GM21786 (cell line): ENCODE data around the gene INHA.

ENCODE experiments used
- ATAC-seq: cut with Tn5 transposase; IDR thresholded peaks from one replicate; pipeline ENCODE4 v1.9.1; 2021; ENCODE audit not compliant: unreplicated experiment

Gene INHA

GRCh38 chr2:219539926-219540678, 32.0 kb upstream of the INHA start:
- ATAC-seq = no peak

DNA sequence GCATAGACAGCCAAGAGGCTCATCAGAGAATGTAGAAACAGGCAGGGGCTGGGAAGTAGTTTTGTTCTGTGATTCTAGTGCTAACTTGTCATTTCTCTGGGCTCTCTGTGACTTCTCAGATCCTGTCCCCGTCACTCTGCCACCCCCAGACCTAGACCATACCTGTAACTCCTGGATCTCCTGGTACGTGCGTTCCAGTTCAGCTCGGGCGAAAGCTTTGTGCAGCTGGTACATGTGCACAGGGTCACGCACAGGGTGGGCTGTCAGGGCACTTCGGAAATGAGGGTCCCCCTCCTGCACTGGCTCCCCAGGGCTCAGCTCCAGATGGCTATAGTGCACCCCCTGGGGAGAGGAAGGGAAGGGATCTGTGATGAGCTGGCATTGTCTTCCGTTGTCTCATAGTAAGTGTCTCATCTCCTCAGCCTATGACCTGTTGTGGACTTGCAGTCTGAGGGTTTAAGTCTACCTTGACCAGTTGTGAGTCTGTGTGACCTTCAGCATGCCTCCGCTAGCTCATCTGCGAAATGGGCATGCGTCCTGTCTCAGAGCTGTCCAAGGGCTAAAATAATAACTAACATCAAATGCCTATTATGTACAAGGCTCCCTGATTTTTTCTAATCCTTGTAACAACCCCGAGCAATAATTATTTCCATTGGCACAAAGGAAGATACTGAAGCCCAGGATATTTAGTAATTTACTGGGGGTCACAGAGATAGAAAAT, 31.2 kb upstream of the INHA start:
- ATAC-seq = no peak

DNA sequence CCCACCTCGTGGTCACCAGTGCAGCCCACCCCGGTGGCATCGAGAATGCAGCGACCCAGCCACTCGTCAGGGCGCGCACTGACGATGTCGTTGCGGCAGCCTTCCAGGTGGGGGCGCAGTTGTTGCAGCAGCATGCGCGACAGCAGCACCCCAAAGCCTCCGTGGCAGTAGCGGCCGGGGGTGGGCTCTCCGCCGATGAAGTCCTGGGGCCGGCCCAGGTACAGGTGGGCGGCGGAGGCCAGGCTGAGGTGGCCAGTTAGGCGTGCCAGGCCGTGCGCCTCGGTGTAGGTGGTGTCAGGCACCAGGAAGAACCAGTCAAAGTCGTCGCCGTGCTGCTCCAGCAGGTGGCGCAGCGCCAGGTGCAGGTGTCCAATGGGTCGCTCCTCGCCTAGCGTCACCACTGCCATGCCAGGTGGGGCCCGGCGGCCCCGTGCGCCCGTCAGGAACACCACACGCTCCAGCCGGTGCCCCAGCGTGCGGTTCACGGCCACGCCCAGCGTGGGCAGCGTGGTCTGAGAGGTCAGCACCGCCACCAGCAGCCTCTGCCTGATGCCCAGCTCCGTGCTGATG, 30.4 kb upstream of the INHA start:
- peak; percentile 52 for ATAC-seq

GRCh38 chr2:219542931-219543595, 29.0 kb upstream of the INHA start:
- peak; percentile 20 for ATAC-seq

GRCh38 chr2:219543596-219544358, 28.3 kb upstream of the INHA start, which contains the start of the genes CHPF and TMEM198:
Gene CHPF, minus strand, starts transcription at chr2:219543809. Its CDS starts 271 bp downstream, at chr2:219543538.
Gene TMEM198, plus strand, starts transcription at chr2:219544028. Its CDS starts 700 bp downstream, at chr2:219544728.
- peak; percentile 75 for ATAC-seq

- ATAC-seq = no peak
These were observed 27.5 kb upstream of the INHA start for GRCh38 chr2:219544567-219544966.

- ATAC-seq = no peak
These were observed 26.7 kb upstream of the INHA start for GRCh38 chr2:219545295-219545942.

DNA sequence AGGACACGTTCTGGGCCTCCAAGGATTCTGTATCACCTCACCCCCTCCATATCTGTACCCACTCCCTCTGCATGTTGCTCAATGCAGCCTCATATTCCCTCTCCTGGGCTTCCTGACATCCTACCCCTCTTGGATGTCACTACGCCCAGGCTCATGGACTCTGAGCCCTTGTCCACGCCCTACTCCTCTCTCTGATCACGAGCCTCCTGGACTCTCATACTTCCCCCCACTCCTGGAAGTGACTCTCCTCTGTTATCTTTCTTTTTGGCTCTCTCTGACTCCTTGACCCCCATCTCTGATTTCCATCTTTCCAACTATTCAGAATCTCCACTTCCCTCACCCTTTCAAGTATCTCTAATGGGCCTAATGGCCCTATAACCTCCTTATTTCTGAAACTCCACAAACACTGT, 26.2 kb upstream of the INHA start:
- no peak for ATAC-seq

DNA sequence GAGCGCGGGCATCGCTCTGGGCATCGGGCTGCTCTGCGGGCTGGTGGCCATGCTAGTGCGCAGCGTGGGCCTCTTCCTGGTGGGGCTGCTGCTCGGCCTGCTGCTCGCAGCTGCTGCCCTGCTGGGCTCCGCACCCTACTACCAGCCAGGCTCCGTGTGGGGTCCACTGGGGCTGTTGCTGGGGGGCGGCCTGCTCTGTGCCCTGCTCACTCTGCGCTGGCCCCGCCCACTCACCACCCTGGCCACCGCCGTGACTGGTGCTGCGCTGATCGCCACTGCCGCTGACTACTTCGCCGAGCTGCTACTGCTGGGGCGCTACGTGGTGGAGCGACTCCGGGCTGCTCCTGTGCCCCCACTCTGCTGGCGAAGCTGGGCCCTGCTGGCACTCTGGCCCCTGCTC, 24.5 kb upstream of the INHA start:
- ATAC-seq = no peak

GRCh38 chr2:219548990-219549389, 23.1 kb upstream of the INHA start:
- no peak for ATAC-seq

DNA sequence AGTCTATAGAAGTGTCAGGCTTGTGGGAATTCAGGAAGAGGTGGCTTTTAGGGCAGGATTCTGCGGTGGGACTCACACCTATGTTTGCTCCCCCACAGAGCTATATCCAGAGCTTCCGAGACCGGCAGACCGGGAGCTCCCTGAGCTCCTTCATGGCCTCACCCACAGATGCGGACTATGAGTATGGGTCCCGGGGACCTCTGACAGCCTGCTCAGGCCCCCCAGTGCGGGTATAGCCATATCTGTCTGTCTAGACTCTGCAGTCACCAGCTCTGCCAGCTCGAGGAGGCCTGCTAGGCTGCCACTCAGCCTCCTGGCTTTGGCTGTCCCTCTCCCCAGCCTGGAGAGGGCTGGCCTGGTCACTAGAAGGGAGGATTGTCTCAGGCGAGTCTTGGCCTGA, 22.5 kb upstream of the INHA start:
- ATAC-seq = no peak

- ATAC-seq = peak; percentile 22
These were observed 20.4 kb upstream of the INHA start for GRCh38 chr2:219551441-219552381.

DNA sequence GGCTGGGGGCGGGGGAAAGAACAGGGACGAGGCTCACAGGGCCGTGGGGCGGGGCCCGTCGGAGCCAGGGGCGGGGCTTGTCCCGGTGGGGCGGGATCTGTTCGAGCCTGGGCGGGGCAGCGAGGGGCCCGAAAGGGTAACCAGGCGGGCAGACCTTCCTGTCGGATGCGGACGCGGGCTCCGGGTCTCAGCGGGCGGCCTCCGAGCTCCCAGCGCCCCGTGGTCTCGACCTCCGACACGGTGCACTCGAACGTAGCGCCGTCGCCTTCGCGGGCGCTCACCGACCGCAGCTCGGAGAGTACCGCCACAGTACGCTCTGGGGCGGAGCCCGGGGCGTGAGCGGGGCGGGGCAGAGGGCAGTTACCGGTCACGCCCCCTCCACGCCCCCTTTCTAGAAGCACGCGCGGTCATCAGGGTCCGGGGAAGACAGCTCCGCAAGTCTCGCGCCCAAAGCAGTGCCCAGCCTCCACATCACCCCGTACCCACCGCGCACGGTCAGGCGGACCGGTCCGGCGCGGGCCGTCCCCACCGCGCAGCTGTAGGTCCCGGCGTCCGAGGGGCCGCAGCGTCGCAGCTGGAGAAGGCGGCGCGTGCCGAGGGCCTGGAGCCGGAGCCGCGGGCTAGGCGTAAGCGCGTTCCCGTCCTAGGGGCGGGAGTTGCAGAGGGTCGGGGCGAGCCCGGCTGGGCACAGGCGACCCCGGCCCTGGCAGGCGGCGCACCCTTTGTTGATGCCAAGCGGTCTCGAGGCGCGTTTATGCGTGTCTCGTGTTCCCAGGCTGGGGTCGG, 19.5 kb upstream of the INHA start:
- ATAC-seq = peak; percentile 93

DNA sequence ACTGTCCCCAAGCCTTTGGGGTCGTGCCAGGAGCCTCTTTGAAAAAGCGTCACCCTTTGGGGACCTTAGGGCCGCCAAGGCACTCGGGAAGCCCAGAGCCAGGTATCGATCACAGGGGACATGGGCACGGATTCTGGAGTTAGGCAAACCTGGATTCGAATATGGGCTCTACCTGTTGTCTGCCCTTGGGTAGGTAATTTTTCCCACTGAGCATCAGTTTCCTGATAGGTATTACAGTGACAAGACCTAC, 19.0 kb upstream of the INHA start:
- no peak for ATAC-seq

- no peak for ATAC-seq
These were observed 18.6 kb upstream of the INHA start for GRCh38 chr2:219553463-219553963.

DNA sequence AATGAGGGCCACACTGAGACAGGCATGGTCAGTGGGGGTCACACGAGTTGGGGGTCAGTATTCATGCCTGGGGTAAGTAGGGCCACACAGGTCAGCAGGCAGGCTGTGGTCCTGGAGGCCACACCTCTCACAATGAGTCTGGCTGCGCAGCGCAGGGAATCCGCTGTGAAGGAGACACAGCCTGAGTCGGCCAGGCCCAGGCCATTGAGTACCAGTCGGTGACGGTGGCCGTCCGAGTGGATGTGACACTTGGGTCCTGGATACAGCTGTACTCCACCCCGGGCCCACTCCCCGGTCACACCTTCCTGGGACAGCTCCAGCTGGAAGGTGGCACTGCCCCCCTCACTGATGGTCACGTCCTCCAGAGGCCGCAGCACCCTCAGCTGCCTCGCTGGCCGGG, 17.8 kb upstream of the INHA start:
- no peak for ATAC-seq

DNA sequence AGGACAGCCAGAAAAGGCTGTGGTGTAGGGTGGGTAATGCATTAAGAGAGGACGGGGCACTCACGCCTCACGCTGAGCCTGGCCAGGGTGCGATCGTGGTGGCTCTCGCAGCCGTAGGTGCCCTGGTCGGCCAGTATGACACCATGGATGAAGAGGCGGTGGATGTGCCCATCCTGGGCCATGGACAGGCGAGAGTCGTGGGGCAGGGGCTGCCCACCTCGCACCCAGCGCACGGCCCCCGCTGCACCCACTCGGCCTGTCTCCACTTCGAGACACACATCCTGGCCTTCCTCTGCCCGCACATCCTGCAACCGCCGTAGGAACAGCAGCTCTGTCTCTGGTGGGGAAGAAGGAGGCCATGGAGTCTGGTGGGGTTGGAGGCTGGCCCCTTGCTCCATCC, 16.2 kb upstream of the INHA start:
- ATAC-seq = no peak

- ATAC-seq = no peak
These were observed 15.7 kb upstream of the INHA start for GRCh38 chr2:219556413-219556812.
